B cell (primary cell): ENCODE measurements around the gene ZMYM5. TPM values are rescaled to one million over a fixed set of nuclear protein-coding genes. Genes with fewer than 3 reads are reported as not detected.
A peak's percentile ranks its signal among the peaks of the same experiment; 100 is the strongest.

ENCODE experiments used
- ATAC-seq: fragments of 200-7000 bp; cut with Tn5 transposase; one replicate; pipeline ENCODE4 v1.10.0; 2021; ENCODE audit warnings: low read depth, mild to moderate bottlenecking, moderate number of reproducible peaks, moderate library complexity
- CTCF ChIA-PET: fragments of 350-600 bp; sonication (Branson Sonifier 250); formaldehyde crosslinking; loops from one replicate; lab custom pipeline; 2021; ENCODE audit warnings: antibody characterized with exemption, inconsistent platforms; lab: Charles Lee
- POLR2A ChIA-PET: fragments of 350-600 bp; sonication (Branson Sonifier 250); formaldehyde crosslinking; loops from one replicate; lab custom pipeline; 2021; ENCODE audit warnings: antibody characterized with exemption; lab: Charles Lee
- DNase-seq: peaks from one replicate; pipeline ENCODE4 v3.0.0; 2013
- H2AFZ ChIP-seq: 2 replicates; pipeline ENCODE4 v1.6.1; 2012; ENCODE audit warnings: mild to moderate bottlenecking, low read depth, low read length; ENCODE audit not compliant: insufficient read depth, poor library complexity, severe bottlenecking
- H3K27ac ChIP-seq, 2 donors: 1 replicate in 1 of 2; 2 replicates in 1 of 2; pipeline ENCODE4 v1.5.1; 2012 to 2013; ENCODE audit warnings: low read length in 2 of 2, mild to moderate bottlenecking in 2 of 2, moderate library complexity in 1 of 2
- H3K27me3 ChIP-seq, 4 experiments: fragments of 200-600 bp in 1 of 4; sonication (generic) in 1 of 4; replicated peaks in 1 of 4; 1 replicate in 2 of 4; 2 replicates in 2 of 4; pipeline versions ENCODE4 v1.6.1 to v1.7.0; 2013 to 2016; ENCODE audit warnings: low read length in 3 of 4, mild to moderate bottlenecking in 2 of 4, mixed read lengths in 1 of 4, moderate library complexity in 1 of 4; ENCODE audit not compliant: insufficient read depth in 4 of 4, control insufficient read depth in 3 of 4; ENCODE audit errors: control extremely low read depth in 1 of 4
- H3K36me3 ChIP-seq, 2 experiments: replicated peaks in 1 of 2; 1 replicate in 1 of 2; 2 replicates in 1 of 2; pipeline versions ENCODE4 v1.6.1 to v1.7.1; 2013; ENCODE audit warnings: low read length in 1 of 2; ENCODE audit not compliant: insufficient read depth in 2 of 2, control insufficient read depth in 1 of 2; ENCODE audit errors: control extremely low read depth in 1 of 2, extremely low read depth in 1 of 2
- H3K4me1 ChIP-seq, 2 donors: fragments of 200-600 bp in 1 of 2; sonication (generic) in 1 of 2; 1 replicate in 1 of 2; 2 replicates in 1 of 2; pipeline versions ENCODE4 v1.5.1 to v1.6.1; 2013 to 2017; ENCODE audit warnings: low read length in 2 of 2; ENCODE audit not compliant: control insufficient read depth in 2 of 2, insufficient read depth in 2 of 2
- H3K4me2 ChIP-seq: replicated peaks from 2 replicates; pipeline ENCODE3; 2012; ENCODE audit warnings: mild to moderate bottlenecking, low read depth, low read length; ENCODE audit not compliant: poor library complexity, severe bottlenecking
- H3K4me3 ChIP-seq, 5 experiments: fragments of 200-600 bp in 1 of 5; sonication (generic) in 1 of 5; 1 replicate in 3 of 5; 2 replicates in 2 of 5; pipeline versions ENCODE4 v1.5.1 to v1.7.0; 2011 to 2016; ENCODE audit warnings: low read length in 4 of 5, mild to moderate bottlenecking in 4 of 5, low read depth in 2 of 5, control low read depth in 1 of 5, moderate library complexity in 1 of 5; ENCODE audit not compliant: insufficient read depth in 1 of 5; ENCODE audit errors: control extremely low read depth in 1 of 5, extremely low read depth in 1 of 5
- H3K79me2 ChIP-seq: fragments of 200-600 bp; sonication (generic); one replicate; pipeline ENCODE4 v1.6.0; 2016; ENCODE audit warnings: low read length; ENCODE audit not compliant: control insufficient read depth, insufficient read depth
- H3K9ac ChIP-seq: fragments of 200-600 bp; sonication (generic); 2 replicates; pipeline ENCODE4 v1.6.1; 2017; ENCODE audit warnings: mild to moderate bottlenecking, low read length, moderate library complexity
- H3K9me3 ChIP-seq, 3 donors: one replicate each; pipeline versions ENCODE4 v1.6.1 to v1.7.1; 2013; ENCODE audit warnings: low read length in 2 of 3; ENCODE audit not compliant: control insufficient read depth in 2 of 3, insufficient read depth in 1 of 3; ENCODE audit errors: control extremely low read depth in 1 of 3
- H4K20me1 ChIP-seq: 2 replicates; pipeline ENCODE4 v1.6.0; 2012; ENCODE audit warnings: mild to moderate bottlenecking, low read length; ENCODE audit not compliant: insufficient read depth, control insufficient read depth, poor library complexity, severe bottlenecking
- H3K27ac Mint-ChIP-seq: one replicate; pipeline ENCODE4 v1.8.0; 2021; ENCODE audit warnings: mixed read lengths
- H3K27me3 Mint-ChIP-seq: one replicate; pipeline ENCODE4 v1.8.0; 2021; ENCODE audit warnings: mixed read lengths
- H3K4me1 Mint-ChIP-seq: one replicate; pipeline ENCODE4 v1.8.0; 2021; ENCODE audit warnings: mixed read lengths
- H3K4me3 Mint-ChIP-seq: one replicate; pipeline ENCODE4 v1.8.0; 2021; ENCODE audit warnings: mixed read lengths
- H3K9me3 Mint-ChIP-seq: one replicate; pipeline ENCODE4 v1.8.0; 2022; ENCODE audit warnings: mixed read lengths; ENCODE audit not compliant: insufficient read depth
- EZH2 ChIP-seq: IDR thresholded peaks from 2 replicates; pipeline ENCODE4 v1.6.1; 2012; ENCODE audit warnings: borderline replicate concordance, low read depth, mild to moderate bottlenecking, moderate library complexity, low read length; ENCODE audit not compliant: insufficient read depth, poor library complexity, severe bottlenecking
- whole genome bisulfite sequencing: methylation state at CpG from one replicate; pipeline ENCODE4 v1.1.5; 2013; ENCODE audit warnings: missing lambda C conversion rate; ENCODE audit not compliant: insufficient coverage; 5-methylcytosine and 5-hydroxymethylcytosine counted together
- intact Hi-C: fragments of 100-400 bp; cut with micrococcal nuclease; formaldehyde crosslinking; loops from one replicate; pipeline ENCODE4 v1.10.0; 2022
- polyA minus RNA-seq: library from RNA; depleted of rRNA, polyadenylated mRNA; stranded (reverse); fragments of >200 nt; gene quantifications from 2 replicates; pipeline ENCODE4 v1.2.3, GENCODE V29; 2012
- polyA plus RNA-seq: library from polyadenylated mRNA; depleted of rRNA; stranded (reverse); fragments of >200 nt; gene quantifications from 2 replicates; pipeline ENCODE4 v1.2.3, GENCODE V29; 2012
- total RNA-seq, 2 donors: library from RNA; stranded (reverse); fragments of 120-200 nt in 1 of 2; gene quantifications; 1 replicate in 1 of 2; 2 replicates in 1 of 2; pipeline versions ENCODE4 v1.2.3 to v1.2.4, GENCODE V29; 2013 to 2022
- TF ChIP-seq, protein P1 (sequence below): fragments of 200-600 bp; IDR thresholded peaks from one replicate; pipeline ENCODE4 v1.8.0; 2022; ENCODE audit warnings: antibody characterized with exemption, mild to moderate bottlenecking

Gene ZMYM5
- 23.0 and 26.8 TPM in 2 replicates for total RNA-seq
- total RNA-seq (2013) = 22.6 TPM
- polyA plus RNA-seq = 14.3 and 20.7 TPM in 2 replicates
- polyA minus RNA-seq = 8.9 and 13.6 TPM in 2 replicates

DNA sequence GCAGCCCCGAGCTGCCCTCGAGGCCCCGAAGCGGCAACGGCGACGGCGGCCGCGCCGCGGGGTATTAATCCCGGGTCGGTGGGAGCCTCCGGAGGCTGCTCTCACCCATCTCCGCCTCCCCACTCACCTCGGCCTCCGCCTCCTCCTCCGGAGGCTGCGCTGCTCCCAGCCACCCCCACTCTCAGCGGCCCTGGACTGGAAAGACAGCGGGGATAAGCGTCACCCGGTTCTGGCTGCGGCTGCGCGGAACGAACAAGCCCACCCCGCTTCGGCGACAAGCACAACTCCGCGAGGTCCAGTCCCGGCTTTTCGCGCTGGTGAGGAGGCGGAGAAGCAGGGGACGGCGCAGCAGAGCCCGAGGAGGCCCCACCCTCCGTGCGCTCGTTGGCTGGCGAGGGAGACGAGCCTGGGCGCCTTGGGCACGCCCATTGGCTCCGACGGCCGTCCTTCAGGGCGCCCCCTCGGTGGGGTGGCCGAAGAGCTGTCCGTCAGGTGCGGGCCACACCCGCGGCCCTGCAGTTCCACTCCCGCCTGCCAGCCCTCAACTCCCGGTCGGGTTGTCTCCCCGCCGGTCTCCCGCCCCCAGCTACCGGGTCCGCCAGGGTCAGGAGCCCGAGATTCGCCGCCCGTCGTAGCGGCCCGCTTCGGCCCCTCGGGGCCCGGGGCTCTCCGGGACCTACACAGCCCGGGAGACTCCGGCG is at the start of gene ZMYM5:
TSS of gene ZMYM5 (minus strand) at position 327 of the 701 bp plus-strand sequence. CDS start 11,469 bp downstream, outside the sequence.
- TF ChIP-seq EZH2 = no peak
- TF ChIP-seq, protein P1, sequence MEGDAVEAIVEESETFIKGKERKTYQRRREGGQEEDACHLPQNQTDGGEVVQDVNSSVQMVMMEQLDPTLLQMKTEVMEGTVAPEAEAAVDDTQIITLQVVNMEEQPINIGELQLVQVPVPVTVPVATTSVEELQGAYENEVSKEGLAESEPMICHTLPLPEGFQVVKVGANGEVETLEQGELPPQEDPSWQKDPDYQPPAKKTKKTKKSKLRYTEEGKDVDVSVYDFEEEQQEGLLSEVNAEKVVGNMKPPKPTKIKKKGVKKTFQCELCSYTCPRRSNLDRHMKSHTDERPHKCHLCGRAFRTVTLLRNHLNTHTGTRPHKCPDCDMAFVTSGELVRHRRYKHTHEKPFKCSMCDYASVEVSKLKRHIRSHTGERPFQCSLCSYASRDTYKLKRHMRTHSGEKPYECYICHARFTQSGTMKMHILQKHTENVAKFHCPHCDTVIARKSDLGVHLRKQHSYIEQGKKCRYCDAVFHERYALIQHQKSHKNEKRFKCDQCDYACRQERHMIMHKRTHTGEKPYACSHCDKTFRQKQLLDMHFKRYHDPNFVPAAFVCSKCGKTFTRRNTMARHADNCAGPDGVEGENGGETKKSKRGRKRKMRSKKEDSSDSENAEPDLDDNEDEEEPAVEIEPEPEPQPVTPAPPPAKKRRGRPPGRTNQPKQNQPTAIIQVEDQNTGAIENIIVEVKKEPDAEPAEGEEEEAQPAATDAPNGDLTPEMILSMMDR = no peak
- intact Hi-C loops = loop anchor here (1.0 to 5.0 kb wide), 6 partner anchors 81 to 703 kb away; partner anchors contain the start of genes GJA3, IFT88, MPHOSPH8 and PSPC1
- Histone ChIP-seq H4K20me1 (no peaks in the 10 kb centered on the region), H3K4me3 (peak within 1 kb of the TSS; percentile 71 to 95 (median 83)), H3K79me2 (peaks cover 43% of the 10 kb centered on the region), H3K4me2 (peak within 1 kb of the TSS; percentile 85), H3K27me3 (no peaks in the 10 kb centered on the region), H3K9me3 (no peaks in the 10 kb centered on the region), H3K36me3 (peaks cover 2 to 4% of the 10 kb centered on the region in 2 experiments), H3K27ac (peak within 1 kb of the TSS; percentile 92 to 94), H3K4me1 (peaks cover 22 to 26% of the 10 kb centered on the region in 2 donors), H2AFZ (peak within 1 kb of the TSS; percentile 96), H3K9ac (peak within 1 kb of the TSS; percentile 91)
- under 1% methylated on average over 79 of the region's 79 CpGs for WGBS
- ATAC-seq (peak; percentile 88), DNase-seq (peak; percentile 97)
- Mint-ChIP-seq H3K4me1 (peaks cover 31% of the 10 kb centered on the region), H3K9me3 (no peaks in the 10 kb centered on the region), H3K27ac (peak within 1 kb of the TSS; percentile 97), H3K27me3 (no peaks in the 10 kb centered on the region), H3K4me3 (peak within 1 kb of the TSS; percentile 93)
- ChIA-PET POLR2A (interaction anchor here (0.9 to 2.7 kb wide), 7 partner anchors 12 to 230 kb away, joined by 4 to 30 read pairs (median 9); partner anchors contain the start of genes MPHOSPH8, PSPC1 and ZMYM2), CTCF (interaction anchor here (0.9 to 1.4 kb wide), 5 partner anchors 80 to 96 kb away, joined by 3 to 8 read pairs (median 6); partner anchors contain the start of gene PSPC1)
